GM18907 (cell line): ENCODE data around the gene EPS8L1.
"Not testable (repeated sequence)": the region's sequence is repeated elsewhere in the genome, so short reads cannot be mapped to it uniquely, and the experiment has no call there.

ENCODE experiments used
- ATAC-seq: cut with Tn5 transposase; IDR thresholded peaks from one replicate; pipeline ENCODE4 v1.9.1; 2021; ENCODE audit warnings: mild to moderate bottlenecking, moderate library complexity; ENCODE audit not compliant: unreplicated experiment

Gene EPS8L1

GRCh38 chr19:55094456-55095259 lies 19.0 kb downstream of the EPS8L1 start:
- no peak for ATAC-seq

- no peak for ATAC-seq
Observed at GRCh38 chr19:55095260-55096060, 19.8 kb downstream of the EPS8L1 start.

GRCh38 chr19:55096061-55096701 lies 20.5 kb downstream of the EPS8L1 start:
- no peak for ATAC-seq

- no peak for ATAC-seq
Observed at GRCh38 chr19:55097864-55098715, 22.4 kb downstream of the EPS8L1 start.

- ATAC-seq, result no peak
Observed at GRCh38 chr19:55098716-55099556, 23.3 kb downstream of the EPS8L1 start.

GRCh38 chr19:55099557-55100506 lies 24.2 kb downstream of the EPS8L1 start:
- ATAC-seq, result no peak

GRCh38 chr19:55101261-55101660 lies 25.6 kb downstream of the EPS8L1 start:
- ATAC-seq, result no peak

GRCh38 chr19:55103190-55103589 lies 27.5 kb downstream of the EPS8L1 start:
- no peak for ATAC-seq

- ATAC-seq, result no peak
Observed at GRCh38 chr19:55105237-55105636, 29.6 kb downstream of the EPS8L1 start.

GRCh38 chr19:55106591-55106990 lies 30.9 kb downstream of the EPS8L1 start:
- ATAC-seq, result no peak

GRCh38 chr19:55107252-55107651 lies 31.6 kb downstream of the EPS8L1 start:
- ATAC-seq, result not testable (repeated sequence)

- no peak for ATAC-seq
Observed at GRCh38 chr19:55109527-55110291, 34.0 kb downstream of the EPS8L1 start.

- ATAC-seq, result no peak
Observed at GRCh38 chr19:55111238-55111831, 35.7 kb downstream of the EPS8L1 start.

GRCh38 chr19:55112246-55112776 lies 36.6 kb downstream of the EPS8L1 start:
- ATAC-seq, result no peak

- no peak for ATAC-seq
Observed at GRCh38 chr19:55112777-55113569, 37.3 kb downstream of the EPS8L1 start.

GRCh38 chr19:55113570-55114039 lies 37.9 kb downstream of the EPS8L1 start:
- no peak for ATAC-seq
